ENCODE results near the gene C14orf119.

Gene C14orf119

DNA sequence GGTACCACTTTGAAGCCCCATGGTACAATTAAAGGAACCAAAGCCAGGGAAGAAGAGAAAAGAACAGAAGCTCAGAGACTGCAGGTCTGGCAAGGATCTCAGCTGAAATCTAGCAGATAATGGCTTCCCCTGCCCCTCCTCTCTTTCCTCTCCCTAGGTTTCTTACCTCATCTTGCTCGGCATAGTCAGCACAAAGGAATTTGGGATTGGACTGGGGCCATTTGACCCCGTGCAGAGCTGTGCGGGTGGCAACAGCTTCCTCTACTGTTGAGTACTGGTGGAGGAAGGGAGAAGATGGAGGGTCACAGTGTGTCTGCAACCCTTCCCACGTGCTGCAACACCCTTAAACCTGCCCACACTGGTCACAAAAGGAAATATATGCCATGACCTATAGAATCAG is 33.3 kb upstream of the C14orf119 start:
- no peak for DNase-seq

DNA sequence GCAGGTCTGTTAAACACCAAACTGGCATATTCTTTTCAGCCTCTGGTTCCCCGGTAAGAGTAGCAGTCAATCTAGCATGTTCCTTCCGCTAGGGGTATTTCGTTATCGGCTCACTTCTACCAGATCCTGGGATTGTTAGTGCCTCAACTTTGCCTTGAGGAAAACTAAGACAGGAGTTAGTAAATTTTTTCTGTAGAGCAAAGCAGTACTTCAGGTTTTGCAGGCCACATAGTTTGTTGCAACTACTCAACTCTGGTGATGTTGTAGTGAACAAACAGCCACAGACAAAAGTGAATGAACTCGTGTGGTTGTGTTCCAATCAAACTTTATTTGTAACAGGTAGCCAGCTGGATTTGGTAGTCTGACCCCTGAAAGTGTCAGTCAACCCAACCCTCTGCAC is 31.7 kb upstream of the C14orf119 start:
- no peak for DNase-seq

DNA sequence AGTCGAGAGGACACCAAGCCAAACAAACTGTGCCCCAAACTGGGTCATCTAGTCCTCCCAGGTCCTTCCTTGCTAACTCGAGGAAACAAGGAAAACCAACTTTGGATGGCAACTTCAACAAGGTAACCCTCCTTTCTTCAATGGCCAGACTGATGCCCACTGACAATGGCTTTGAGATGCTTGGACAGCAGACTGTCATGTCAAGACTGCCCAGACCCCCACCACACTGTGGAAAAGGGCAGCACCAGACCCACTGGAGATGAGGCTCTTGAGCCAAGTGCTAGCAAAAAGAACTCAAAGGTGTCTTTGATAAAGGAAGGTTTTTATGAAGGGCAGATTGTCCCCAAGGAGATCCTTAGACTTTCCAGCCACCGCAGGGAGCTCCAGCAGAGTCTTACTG is 28.9 kb upstream of the C14orf119 start:
- no peak for DNase-seq

DNA sequence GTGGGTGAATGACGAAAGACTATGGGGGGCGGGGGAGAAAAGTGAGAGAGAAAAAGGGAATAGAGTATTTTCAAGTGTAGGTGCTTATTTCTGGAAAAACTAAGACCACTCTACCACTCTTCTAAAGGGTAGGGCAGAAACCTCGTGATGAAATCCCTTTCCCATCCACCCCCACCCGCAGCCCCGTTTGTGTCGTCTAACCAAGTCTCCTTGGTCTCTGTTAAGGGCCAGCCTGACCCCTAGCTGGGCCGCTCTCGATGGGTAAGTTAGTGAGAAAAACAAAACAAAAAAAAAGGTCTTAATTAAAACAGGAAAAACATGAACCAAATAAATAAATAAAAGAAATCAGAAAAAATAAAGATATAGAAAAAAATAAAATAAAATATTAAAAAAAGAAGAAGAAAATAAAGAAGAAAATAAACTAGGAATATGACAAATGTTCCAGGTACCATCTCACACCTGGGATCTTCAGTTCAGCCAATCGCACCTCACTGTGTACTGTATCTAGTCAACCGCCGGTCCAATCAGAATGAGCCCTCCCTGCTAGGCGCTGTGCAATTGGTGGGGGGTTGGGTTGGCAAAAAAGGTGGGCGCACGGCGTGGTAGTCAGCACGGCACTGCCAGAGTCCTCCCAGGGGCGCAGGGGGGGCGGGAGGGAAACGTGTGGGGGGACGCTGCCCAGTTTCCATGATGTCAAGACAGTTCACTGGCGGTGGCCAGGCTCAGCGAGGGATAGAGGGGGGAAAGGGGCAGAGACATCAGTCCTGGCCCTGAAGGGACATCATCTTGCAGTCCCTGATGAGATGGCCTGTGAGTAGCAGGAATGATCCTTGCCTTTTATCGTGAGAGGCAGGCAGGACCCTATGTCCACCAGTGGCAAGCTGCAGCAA is 28.2 kb upstream of the C14orf119 start:
- no peak for DNase-seq

DNA sequence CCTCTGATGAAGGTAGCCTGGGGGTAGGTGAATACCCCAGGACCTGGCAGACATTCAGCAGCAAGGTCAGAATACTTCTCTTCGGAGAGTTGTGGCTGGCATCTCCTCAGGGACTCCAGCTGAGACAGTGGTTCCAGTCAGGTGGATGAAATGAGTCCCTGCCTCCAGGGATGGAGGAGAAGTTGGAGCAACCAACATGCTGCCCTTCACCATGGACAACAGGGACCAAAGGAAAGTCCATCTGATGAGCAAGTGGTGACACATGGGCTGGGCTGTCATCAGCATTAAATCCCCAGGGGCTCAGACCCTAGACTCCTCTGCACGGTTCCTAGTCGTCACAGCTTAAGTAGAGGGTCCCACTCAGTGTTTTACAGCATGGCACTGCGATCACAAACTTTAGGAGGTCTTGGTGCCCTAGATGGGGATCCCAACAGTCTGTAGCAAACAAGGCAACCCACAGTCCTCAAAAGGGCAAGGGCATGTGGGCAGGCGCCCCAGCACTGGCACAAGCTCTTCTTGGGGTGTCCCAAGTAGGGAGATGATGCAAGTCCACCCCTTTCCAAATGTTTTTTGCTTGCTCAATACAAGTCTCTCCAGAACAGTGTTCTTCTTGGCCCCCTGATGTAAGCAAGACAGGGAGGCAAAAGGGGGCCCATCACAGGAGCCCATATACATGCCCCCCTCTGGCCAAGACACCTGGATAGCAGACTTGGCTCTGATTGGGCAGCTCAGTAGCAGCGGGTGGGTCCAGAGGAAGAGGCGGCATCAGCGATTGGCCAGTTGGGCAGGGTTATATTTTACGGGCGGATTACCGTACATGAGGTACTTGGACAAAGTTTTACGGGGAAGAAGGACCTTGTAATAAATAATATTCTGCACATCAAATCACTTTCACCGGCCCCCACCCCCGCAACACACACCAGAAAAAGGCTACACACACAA is 27.2 kb upstream of the C14orf119 start:
- DNase-seq, result no peak

DNA sequence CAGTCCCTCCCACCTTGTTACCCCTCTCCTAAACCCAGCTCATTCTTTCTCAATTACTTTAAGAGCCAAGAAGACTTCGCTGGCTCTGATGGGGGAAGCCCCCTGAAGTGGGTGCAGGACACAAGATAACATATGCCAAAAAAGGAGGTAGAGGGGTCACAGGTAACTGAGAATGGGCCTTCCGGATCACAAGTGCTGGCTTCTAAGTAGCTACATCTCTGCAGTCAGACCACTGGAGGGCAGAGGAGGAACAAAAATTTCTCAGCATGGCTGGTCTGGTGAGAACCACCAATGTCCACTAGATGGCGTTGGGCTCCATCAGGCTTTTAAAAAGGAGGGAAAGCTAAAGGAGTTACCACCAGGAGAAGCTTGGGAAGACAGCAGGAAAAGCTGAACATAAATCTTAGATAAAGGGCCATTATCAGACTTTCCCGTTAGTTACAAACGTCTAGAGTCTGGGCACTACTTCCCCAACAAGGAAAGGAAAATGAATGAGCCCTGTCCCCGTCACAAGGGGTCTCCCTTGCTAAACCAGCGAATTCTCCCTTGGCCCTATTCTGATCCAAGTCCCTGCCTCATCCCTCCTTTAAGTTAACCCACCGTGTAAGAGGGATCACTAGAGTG is 26.4 kb upstream of the C14orf119 start:
- peak in 4 of 5 donors; percentile 51 to 79 (median 68) for DNase-seq

DNA sequence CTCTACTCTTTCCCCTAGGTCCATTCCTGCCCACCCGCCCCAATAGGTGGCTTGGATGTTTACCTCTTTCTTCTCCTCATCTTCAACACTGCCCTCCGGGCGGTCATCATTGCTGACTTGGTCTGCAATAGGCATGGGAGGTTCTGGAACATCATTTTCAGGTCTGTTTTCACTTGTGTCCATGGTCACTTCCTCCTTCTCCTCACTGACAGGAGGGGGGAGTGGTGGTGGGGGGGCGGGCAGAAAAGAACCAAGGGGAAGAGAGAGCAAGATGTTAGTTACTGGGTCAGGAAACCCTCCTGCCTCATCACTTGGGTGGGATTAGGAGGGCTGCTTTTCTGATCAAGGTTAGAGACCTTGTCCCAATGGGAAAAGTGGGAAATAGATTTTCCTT is 25.9 kb upstream of the C14orf119 start:
- no peak for DNase-seq

DNA sequence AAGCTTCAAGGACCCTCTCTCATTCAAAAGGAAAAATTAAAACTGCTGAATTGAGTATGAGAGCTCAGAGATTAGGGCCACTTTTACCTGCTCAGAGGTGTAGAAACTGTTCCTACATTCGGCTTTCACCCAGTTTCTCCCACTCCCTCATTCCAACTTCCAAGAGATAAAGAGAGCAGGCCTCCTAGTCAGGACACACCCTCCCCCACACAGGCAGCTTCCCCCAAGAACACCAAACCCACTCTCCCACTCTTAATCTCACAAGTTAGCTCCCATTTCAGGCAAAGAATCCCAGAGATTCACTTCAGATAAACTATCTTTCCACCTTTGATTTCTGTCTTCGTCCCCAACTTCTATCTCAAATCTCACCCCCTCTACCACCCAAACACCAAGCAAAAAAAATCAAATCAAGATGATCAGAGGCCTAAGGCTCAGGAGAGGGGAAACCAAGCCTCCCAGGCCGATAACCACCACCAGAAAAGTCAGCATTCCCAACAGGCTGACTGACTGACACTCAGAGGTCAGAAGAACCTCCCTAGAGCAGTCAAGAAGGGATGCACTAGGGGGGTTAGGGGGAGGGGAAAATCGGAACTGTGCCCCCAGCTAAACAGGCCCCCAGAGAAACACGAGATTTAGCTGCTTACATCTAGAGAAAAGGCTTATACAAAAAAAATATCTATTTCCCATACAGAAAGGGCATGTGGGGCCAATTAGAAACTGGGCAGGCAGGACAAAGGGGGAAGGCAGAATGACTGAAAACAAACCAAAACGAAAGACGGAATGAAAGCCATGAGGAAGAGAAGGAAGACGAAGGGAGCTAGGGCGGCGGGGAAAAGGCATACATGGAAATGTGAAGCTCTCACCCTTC is 24.8 kb upstream of the C14orf119 start:
- no peak for DNase-seq

DNA sequence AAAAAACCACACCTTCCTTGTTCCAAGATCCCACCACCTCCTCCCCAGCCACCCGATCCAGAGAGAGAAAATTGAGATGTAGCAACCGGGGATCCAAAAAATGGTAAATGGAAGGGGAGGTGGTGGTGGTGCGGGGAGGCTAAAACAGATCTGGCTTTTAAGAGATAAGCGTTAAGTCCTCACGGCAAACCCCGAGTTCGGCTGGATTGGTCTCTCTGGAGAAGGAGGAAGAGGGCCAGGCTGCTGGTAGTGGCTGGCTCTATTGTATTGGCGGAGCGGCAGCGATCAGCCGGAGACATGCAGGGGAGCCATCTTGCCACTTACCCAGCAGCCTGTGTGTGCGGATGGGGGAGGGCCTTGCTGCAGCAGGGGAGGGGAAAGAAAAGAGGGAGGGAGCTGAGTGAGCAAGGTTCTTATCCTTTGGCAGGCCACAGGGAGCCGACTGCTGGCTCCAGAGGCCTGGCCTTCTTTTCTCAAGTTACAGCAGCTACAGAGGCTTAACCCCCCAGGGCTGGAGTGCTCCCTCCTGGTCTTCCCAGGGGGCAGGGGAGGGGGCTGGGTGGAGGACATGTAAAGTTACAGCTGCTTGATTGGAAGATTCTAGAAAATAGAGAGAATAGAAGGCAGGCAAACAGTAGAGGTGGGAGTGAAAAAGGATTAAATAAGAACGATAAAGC is 23.9 kb upstream of the C14orf119 start:
- DNase-seq, result peak; percentile 58 to 79 (median 69)

DNA sequence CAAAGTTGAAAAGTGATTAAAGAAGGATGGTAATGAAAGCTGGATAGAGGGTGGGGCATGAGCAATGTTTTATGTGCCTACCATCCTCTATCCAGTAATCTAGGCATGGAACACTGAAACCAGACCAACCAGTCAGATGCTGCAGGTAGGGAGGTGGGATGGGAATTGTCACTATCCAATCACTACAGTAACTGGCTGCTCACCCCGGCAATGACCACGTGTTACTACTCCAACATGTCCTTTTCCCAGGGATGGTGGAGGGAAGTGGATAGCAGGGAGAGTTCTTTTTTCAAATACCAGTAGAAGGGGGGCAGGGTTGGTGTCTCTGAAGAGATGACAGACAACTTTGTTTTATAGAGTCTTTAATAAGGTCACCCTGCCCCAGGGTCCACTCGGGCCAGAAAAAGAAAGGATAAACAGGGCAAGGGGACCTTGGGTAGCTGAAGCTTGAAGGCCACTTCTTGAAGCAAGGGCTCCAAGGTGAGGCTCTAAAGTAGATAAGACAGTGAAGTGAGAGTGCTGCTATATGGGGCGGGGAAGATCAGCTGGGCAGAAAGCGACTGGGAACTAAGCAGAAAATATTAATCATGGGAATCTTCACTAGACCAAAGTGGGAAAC is 23.3 kb upstream of the C14orf119 start:
- no peak for DNase-seq

DNA sequence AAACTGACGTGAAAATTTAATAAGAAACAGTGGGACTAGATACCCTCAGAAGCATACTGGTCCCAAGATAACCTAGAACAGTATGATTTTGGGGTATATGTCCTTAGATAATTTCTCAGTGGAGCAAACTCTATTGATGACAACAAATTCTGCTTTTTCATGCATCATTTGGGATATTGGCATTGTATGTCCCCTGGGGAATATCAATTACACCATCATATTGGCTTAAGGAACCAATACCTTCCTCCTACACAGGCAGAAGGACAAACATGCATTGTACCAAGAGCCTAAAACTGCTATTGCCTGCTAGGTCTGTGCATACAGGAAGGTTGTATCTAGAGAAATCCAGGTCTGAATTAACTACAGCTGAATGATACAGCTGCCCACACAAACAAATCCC is 20.4 kb upstream of the C14orf119 start:
- no peak for DNase-seq

DNA sequence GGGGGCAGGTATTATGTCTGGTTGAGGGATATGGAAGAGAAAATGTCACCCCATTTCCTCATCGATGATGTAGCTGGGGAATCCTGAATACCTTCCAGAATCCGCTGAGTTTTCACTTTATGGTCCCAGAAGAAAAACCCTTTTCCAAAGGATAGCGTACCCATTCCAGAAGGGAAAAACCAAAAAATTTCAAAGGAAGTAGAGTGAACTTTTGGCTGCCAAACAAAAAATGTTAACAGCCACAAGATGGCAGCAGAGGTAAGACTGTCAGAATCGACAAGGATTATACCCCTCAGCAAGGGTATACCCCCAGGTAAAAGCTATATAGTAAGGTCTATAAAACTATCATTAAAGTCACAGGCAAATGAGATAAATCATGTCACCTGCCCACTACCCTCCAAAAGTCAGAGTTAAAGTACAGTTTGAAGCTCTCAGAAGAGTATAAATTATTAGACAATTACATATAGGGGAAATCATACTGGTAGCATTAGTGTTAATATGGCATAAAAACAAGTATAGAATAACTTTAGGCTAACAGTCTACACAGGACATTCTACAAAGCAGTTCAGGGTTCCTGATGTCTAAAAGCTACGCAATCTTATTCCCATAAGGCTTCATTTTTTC is 18.4 kb upstream of the C14orf119 start:
- DNase-seq, result no peak

DNA sequence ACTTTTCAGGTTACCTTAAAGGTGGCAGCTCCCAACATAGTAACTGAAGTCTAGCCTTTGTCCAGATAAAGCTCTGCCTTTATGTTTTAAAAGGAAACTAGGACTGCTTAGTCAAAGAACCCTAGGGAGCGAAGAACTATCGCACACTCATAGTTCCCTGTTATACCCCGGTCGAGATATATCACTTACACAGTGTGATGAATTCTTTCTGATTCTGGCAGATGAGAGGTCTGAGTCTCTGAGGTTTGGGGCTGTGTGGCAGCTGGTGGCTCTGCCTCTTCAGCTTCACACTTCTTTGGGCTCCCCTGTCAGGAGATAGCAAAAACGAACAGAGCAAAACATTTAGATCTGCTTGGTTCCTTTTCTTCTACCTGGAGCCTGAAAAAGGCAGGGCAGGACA is 17.3 kb upstream of the C14orf119 start:
- DNase-seq, result no peak

DNA sequence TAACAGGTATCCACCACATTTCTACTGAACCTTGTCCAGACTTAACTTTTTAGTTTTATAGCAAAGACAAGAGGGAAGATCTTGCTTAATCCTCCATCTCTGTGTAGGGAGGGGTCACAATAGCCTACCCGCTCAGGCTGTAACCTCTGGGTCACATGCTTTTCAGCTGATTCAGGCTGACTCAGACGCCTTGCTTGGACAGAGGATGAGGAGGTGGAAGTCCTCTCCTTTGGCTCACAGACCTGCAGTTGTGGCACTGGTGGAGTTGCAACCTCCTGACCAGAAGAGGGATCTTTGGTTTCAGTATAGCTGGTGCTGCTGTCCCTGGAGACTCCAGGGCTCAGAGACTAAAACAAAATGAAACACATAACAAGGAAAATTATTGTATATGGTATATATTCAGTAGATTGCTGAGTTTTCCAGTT is 16.6 kb upstream of the C14orf119 start:
- no peak for DNase-seq

DNA sequence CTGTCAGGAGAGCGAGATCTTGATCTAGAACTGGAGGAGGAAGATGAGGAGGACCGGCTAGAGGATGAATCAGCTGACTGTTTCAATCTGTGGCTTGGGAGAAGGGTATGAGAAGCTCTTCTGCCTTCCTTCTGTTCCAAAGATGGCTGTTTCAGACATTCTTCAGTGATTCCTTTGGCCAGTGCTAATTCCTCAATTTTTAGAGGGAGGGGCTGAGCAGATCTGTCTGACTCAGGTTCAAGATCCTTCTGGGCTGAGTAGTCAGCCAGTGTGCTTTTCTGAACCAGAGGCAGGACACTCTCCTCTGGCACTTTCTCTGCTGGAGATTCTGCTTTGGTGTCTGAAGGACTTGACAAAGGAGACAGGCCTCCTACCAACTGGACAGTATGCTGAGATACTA is 15.6 kb upstream of the C14orf119 start:
- DNase-seq, result no peak

DNA sequence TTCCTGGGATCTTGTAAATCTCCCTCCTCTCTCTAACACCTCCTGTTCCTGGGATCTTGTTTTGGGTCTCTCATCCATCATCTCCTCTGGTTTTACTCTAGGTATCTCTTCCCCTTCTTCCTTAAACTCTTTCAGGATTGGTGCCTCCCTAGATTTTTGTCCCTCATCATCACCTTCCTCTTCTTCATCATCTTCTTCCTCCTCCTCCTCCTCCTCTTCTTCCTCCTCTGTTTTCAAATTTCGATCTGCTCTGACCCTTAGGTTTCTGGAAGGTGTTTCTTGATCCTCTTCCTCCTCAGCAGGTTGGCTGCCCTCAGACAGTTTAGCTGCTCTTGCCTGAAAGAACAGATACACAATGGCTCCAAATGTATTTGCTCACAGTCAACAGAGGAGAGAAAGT is 14.8 kb upstream of the C14orf119 start:
- DNase-seq, result no peak

DNA sequence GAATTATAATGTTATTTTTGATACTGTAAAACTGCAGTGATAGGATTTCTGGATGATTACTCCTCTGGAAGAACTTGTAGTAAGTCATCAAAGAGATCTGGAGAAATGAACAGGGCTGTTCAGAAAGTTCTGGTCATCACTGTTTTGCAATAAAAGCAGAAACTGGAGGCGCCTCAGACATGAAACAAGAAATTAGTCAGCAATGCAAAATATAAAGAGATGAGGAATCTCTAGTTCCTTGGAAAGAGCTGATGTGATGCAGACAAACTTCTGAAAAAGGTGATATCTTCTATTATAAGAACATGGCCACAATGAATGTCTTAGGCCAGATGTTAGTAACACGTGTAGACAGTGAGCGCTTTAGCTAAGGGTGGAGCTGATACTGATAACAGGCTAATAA is 9.8 kb upstream of the C14orf119 start:
- DNase-seq, result no peak

DNA sequence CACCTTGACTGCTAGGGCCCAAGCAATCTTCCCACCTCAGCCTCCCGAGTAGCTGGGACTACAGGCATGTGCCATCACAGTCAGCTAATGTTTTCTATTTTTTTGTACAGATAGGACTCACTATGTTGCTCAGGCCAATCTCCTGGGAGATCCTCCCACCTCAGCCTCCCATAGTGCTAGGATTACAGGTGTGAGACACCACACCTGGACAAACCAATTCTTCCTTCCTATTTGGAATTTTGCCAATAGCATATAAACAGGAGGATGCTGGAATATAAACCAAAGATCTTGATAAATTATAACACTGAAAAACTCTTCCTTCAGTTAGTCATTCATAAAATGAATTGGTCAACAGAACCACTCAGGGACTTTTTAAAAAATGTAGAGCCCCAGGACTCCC is 8.7 kb upstream of the C14orf119 start:
- no peak for DNase-seq

DNA sequence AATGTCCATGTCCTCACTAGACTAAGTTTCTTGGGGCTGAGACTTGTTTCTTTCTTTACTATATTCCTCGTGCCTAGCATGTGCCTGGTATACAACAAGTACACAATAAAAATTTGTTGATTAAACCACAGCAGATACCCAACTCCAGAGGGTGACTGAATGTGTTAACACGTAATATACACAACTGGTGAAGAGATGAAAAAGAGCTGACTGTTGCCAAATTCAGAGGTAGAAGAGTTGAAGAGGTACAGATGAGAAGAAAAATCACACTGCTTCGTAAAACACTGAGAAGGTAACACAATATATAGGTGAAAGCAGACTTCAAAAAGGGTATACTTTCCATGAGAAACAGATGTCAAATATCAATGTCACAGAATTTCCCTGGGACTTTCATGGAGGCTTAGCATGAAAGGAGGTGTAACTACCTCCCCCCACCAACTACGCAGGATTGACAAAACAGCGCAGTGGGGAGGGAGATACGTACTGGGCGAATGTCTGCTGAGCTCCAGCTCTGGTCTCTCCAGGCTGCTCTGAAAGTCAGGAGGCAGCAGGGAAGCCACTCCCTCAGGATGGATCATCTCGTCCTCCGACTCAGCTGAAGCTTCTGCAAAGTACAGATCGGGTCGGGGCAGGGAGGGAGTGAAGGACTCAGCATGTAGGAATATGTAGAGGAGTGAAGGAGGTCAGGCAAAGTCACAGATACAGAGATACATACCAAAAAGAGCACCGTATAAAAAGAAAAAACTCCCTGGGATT is 5.6 kb upstream of the C14orf119 start:
- no peak for DNase-seq

DNA sequence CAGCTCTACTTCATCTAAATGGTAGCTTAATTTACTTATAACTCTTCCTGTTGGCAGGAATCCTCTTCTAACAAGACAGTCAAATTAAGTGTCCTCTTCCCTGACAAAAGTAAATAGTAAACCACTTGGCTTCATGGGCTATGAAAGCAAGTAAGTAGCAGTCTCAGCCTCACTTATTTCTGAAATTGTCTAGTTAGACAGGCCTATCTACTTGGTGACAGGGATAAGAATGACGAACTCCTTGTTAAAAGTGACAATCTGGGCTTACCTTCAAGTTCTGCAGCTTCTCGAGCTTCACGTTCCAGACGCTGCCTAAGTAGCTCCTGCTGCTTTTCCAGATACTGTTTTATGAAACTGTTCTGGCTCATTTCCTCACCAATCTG is 5.1 kb upstream of the C14orf119 start:
- no peak for DNase-seq

Measured in T-helper 1 cell (primary cell).